Endothelial cell of umbilical vein (primary cell): ENCODE data around the gene MUC5AC.

Experiments used
- CTCF ChIP-seq, 2 donors: IDR thresholded peaks; 1 replicate in 1 of 2; 2 replicates in 1 of 2; pipeline ENCODE4 v1.5.1; 2011; ENCODE audit warnings: low read length in 2 of 2, mild to moderate bottlenecking in 2 of 2, moderate library complexity in 2 of 2, control low read depth in 1 of 2, inconsistent platforms in 1 of 2, low read depth in 1 of 2; ENCODE audit not compliant: insufficient read depth in 1 of 2; ENCODE audit errors: extremely low read depth in 1 of 2
- EZH2 ChIP-seq: IDR thresholded peaks from 2 replicates; pipeline ENCODE4 v1.6.1; 2012; ENCODE audit warnings: borderline replicate concordance, low read depth, mild to moderate bottlenecking, moderate library complexity, low read length, inconsistent platforms; ENCODE audit not compliant: severe bottlenecking
- FOS ChIP-seq: IDR thresholded peaks from 2 replicates; pipeline ENCODE4 v1.6.1; 2011; ENCODE audit warnings: mild to moderate bottlenecking, low read length, moderate library complexity, borderline replicate concordance; ENCODE audit not compliant: insufficient read depth
- GATA2 ChIP-seq: IDR thresholded peaks from 2 replicates; pipeline ENCODE4 v1.7.0; 2011; ENCODE audit warnings: low read depth, mild to moderate bottlenecking, moderate library complexity, mixed read lengths, low read length; ENCODE audit not compliant: insufficient read length, insufficient read depth
- JUN ChIP-seq: IDR thresholded peaks from 2 replicates; pipeline ENCODE4 v1.6.1; 2011; ENCODE audit warnings: borderline replicate concordance, low read depth; ENCODE audit not compliant: insufficient read length, insufficient read depth
- MYC ChIP-seq: IDR thresholded peaks from one replicate; pipeline ENCODE4 v1.6.1; 2011; ENCODE audit warnings: mild to moderate bottlenecking, low read depth, low read length
- POLR2A ChIP-seq: IDR thresholded peaks from 2 replicates; pipeline ENCODE4 v1.6.1; 2012; ENCODE audit warnings: low read depth, mild to moderate bottlenecking, control low read depth, low read length
- POLR2AphosphoS5 ChIP-seq: IDR thresholded peaks from 2 replicates; pipeline ENCODE4 v1.6.1; 2012; ENCODE audit warnings: low read depth, mild to moderate bottlenecking, control low read depth, low read length, moderate library complexity; ENCODE audit not compliant: insufficient read depth
- TF ChIP-seq, protein P1 (sequence below): IDR thresholded peaks from 2 replicates; pipeline ENCODE4 v1.6.1; 2011; ENCODE audit not compliant: insufficient read depth, insufficient read length

- no peak for TF ChIP-seq POLR2AphosphoS5
- no peak for TF ChIP-seq CTCF (IDR thresholded peaks at IDR 0.05; ENCODE audit: extremely low read depth in 1 of 2, insufficient read depth in 1 of 2, low read depth in 1 of 2, low read length in 2 of 2)
- TF ChIP-seq, protein P1, sequence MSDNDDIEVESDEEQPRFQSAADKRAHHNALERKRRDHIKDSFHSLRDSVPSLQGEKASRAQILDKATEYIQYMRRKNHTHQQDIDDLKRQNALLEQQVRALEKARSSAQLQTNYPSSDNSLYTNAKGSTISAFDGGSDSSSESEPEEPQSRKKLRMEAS = no peak
- no peak for TF ChIP-seq POLR2A
- TF ChIP-seq EZH2 = no peak
- no peak for TF ChIP-seq JUN
- no peak for TF ChIP-seq FOS
- no peak for TF ChIP-seq GATA2
- no peak for TF ChIP-seq MYC
These were observed 37.0 kb upstream of the MUC5AC start for GRCh38 chr11:1120532-1121330.
